HG02840 (cell line): ENCODE measurements around the gene MFNG.

ENCODE experiments used
- ATAC-seq: cut with Tn5 transposase; IDR thresholded peaks from one replicate; pipeline ENCODE4 v1.9.1; 2021; ENCODE audit warnings: mild to moderate bottlenecking, moderate library complexity, moderate number of reproducible peaks; ENCODE audit not compliant: unreplicated experiment, low FRiP score

The MFNG gene

GRCh38 chr22:37497062-37497599, 10.9 kb upstream of the MFNG start:
- ATAC-seq = no peak

DNA sequence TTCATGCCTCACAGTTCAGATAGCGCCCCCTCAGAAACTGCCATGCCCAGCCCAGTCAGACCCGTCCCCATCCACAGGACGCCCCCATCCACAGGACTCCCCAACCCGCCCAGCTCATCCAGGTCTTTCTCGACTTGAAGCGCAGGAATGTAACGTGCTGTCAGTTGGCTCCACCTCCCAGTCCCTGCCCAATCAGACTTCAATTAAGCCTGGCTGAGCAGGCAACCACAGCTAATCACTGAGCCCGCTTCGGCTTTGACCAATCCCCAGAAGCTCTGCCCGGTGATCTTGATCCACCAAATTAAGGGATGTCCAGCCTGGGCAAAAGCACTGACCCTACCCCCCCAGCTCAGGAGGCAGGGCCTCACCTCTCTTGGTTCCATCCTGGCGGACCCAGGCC, 10.5 kb upstream of the MFNG start:
- no peak for ATAC-seq

DNA sequence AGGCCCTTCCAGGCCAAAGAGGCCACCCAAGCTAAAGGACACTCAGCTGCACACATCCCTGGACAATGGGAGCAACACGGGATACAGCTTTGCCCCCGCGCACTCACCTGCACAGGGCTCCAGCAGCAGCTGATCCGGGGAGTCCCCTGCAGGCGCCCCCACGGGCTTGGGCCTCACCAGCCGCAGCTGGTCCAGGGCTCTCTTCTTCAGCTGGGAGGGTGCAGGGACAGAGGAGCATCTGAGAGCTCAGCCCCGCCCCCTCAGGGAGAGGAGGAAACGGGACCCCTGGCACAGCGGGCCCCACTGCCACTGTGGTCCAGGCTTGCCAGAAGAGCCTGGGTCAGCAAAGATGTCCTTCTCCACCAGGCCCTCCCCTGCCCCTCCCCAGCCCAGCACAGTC, 7.8 kb upstream of the MFNG start:
- ATAC-seq = no peak

- no peak for ATAC-seq
Observed at GRCh38 chr22:37492428-37493344, 6.5 kb upstream of the MFNG start.

DNA sequence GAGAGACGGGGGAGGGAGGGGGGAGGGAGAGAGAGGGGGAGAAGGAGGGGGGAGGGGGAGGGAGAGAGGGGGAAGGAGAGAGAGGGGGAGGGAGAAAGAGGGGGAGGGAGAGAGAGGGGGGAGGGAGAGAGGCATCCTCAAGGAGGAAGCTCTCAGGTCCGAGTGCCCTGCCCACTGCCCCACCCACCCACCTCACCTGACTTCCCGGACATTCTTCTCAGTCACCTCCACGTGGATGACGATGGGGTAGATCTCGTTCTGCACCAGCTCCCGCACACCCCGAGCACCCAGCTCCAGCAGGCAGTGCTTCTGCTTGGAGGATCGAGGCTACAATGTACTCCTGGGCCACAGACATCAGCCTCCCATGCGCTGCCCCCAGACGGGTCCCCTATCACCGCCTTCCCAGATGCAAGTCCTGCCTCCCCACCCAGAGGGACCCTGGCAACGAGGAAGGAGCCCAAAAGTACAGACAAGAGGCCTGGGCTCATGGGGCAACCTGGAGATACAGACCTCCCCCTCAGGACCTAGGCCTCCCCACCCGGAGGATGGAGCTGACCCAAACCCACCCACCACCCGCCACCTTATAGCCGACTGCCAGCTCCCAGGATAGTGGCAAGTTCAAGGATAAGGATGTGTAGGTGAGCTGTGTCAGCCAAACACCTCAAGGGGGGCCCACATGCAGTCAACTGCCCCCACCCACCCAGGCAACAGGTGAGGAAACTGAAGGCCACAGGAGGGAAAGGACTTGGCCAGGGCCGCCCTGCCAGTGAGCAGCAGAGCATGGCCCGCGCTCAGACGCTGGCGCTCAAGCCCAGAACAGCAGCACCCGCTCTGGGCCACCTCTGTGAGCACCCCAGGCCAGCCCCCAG, 5.6 kb upstream of the MFNG start:
- ATAC-seq = no peak

DNA sequence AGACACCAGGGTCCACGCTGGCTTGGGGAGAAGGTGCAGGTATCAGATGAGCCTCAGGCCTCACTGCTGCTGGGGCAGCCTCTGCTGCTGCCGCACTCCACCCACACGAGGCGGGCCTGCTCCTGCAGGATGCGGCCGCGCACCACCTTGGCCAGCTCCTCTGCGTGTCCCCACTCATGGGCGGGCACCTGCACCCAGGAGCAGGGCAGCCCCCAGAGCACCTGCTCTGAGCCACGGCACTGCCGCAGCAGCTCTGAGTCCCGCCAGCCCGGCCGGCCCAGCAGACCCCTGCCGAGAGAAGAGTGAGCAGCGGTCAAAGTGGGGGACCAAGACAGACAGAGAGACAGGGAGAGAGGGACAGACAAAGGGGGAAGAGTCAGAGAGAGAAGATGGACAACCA, 4.9 kb upstream of the MFNG start:
- ATAC-seq = no peak

- ATAC-seq = no peak
Observed at GRCh38 chr22:37489983-37490382, 3.8 kb upstream of the MFNG start.

GRCh38 chr22:37488337-37489135, 2.4 kb upstream of the MFNG start:
- ATAC-seq = no peak

DNA sequence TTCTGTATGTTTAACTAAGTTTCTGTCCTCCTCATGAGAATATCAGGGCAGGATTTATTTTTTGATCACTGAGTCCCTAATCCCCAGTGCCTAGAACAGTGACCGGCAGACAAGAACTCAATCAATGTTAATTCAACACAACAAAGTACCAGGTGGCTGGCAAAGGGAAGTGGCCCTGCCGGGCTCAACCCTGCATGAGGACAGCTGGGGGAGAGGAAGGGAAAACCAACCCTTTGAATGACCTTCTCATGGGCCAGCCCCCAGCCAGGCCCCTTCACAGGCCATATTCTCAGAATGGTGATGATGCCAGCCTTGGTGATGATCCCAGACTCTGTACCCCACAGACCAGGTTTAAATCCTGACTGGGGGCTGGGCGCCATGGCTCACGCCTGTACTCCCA, 1.4 kb upstream of the MFNG start:
- ATAC-seq = no peak

- ATAC-seq = no peak
Observed at GRCh38 chr22:37487129-37487528, 945 bp upstream of the MFNG start.

- no peak for ATAC-seq
Observed at GRCh38 chr22:37485395-37486223, 575 bp downstream of the MFNG start.

DNA sequence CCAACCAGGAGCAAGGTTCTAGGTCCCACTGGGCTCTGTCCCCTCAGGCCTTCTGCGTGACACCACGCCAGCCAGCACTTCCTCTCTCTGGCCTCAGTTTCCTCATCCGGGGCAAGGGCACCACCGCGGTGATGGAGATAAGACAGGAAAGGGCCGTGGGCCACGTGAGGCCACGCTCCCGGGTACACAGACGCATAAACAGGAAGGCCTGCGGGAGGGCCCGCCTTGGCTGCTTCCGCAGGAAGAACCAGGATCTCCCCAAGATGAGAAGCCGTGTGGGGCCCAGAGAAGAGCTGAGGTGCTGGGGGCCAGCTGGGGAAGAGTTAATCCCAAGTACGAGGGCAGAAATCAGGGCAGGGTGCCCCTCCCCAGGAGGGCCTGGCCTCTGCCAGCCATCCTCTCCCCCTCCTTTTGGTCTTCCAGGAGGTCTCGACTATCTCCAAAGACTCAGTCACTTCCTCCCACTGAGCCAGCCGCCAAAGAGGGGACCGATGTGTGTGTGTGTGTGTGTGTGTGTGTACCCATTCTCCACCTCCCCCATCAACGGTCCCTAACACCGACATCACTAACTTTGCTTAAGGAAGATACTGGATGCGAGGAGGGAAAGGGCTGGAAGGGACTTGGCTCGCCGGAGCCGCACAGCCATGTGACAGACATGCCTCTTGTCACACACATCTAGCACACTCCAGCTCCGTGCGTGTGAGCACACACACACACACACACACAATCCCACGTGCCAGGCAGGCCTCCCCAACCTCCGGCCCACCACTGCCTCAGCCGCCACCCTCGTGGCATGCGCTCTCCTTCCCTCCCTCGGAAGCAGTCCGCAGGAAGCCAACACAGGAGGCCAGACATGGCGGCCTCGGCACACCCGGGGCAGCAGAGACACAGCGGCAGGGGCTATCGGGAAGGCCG, 1.4 kb downstream of the MFNG start:
- ATAC-seq = no peak

DNA sequence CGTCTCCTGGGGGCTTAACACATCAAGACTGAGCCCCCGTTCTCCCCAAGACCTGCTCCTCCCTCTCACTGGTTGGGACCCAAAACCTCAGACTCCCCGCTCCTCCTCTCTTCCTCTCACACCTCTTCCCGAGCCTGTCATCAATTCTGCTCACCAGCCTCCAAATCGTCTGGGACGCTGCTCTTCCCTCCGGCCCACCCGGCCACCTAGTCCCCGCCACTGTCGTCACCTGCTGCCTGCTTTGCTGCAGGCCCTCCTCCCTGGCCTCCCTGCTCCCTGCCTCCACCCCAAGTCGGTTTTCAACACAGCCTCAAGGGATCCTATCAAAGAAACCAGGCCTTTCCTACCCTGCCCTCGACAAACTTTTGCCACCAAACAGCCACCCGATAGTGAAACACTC, 3.1 kb downstream of the MFNG start:
- ATAC-seq = no peak

DNA sequence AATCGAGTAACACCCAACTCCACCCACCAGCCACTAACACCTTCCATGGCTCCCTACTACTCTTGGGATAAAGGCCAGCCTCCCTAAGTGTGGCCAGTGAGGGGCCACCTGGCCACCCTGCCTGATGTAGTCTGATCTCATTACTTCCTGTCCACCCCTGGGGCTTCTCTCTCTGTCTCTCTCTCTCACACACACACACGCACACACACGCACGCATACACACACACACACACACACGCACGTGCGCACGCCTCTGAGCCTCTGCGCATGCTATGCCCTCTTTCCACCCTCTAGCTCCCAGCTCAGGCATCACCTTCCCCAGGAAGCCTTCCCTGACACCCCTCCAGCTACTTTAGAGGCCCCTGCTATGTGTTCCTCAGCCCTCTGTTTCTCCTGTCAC, 3.9 kb downstream of the MFNG start:
- no peak for ATAC-seq

GRCh38 chr22:37481347-37481907, 4.8 kb downstream of the MFNG start:
- ATAC-seq = no peak

- no peak for ATAC-seq
Observed at GRCh38 chr22:37480387-37481346, 5.5 kb downstream of the MFNG start.

DNA sequence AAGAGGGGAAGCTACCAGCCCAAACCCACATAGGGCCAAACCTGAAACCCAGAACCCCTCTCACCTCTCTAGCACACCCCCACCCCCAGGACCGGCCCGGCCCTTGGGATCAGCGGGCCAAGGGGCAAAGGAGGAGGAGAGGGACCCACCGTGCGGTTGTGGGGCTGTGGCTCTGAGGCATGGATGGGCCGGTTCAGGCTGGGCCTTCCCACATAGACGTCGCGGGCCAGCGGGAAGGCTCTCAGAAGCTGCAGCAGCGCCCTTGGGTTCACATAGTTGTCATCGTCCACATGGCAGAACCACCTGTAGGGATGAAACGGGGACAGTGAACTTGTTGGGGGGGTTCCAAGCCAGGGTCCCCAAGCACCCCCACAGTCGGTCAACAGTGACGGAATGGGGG, 7.0 kb downstream of the MFNG start:
- no peak for ATAC-seq
